ENCODE data around the gene SPOCK1.

The SPOCK1 gene

DNA sequence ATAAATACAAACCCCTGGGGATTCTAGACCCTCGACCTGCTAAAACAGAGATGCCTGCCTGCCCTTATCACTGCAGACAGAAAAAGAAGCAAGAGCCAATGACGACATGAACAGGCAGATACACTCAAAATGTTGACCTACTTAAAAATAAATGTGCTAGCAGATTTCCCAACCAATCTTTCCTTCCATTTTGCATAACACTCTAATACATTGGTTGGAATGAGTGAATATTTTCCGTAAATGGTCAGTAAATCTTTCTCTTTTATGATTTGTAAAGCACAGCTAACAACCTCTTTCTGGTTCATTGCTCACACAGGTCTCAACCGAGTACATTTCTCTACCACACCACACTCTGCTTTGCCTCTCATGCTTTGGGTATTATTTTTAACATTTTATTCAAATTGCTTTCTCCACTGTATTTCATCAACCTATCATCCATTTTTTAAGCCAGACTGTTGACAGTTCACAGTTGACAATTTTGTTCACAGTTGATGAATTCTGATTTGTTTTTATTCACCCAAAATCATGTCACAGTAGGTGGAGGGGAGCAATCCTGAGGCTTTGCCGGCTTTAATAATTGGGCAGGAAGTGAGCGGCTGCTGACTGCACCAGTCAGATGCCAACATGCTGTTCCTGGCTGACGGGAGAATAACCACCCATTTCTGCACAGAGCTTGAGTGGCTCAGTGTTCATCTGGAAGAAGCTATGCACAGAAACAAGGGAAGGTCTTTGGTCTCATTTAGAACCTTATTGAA lies 426.6 kb downstream of the SPOCK1 start:
- Histone ChIP-seq H3K9ac (ENCODE audit: low read depth, low read length) (no peak overlapping the region), H3K36me3 (ENCODE audit: insufficient read depth, low read length) (no peaks in the 10 kb centered on the region), H3K9me3 (ENCODE audit: control insufficient read depth, insufficient read depth, low read length) (no peaks in the 10 kb centered on the region), H3K4me1 (ENCODE audit: insufficient read depth, low read length) (no peaks in the 10 kb centered on the region; the same call in 1 of the 2 replicates)

DNA sequence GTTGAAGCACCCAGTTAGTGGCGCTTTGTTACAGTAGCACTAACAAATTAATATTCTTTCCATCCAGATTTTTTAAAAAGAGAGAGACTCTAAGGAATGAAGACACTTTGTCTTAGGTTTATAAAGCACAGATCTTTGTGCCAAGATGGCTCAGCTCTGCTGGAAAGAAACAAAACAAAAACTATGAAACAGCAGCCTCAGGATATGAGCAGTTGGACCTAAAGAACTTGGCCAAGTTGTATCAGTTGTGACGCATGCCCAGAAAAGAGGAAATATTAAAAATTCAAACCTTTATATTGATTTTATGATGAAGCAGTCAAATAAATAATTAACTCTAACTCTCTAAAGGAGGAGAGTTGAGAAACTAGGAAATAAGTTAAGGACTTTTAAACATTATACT lies 427.2 kb downstream of the SPOCK1 start:
- H3K9me3 ChIP-seq (ENCODE audit: control insufficient read depth, insufficient read depth, low read length), result no peaks in the 10 kb centered on the region
- H3K36me3 ChIP-seq (ENCODE audit: insufficient read depth, low read length), result no peaks in the 10 kb centered on the region
- no peaks in the 10 kb centered on the region; the same call in 1 of the 2 replicates for H3K4me1 ChIP-seq (ENCODE audit: insufficient read depth, low read length)
- H3K9ac ChIP-seq (ENCODE audit: low read depth, low read length), result no peak overlapping the region

DNA sequence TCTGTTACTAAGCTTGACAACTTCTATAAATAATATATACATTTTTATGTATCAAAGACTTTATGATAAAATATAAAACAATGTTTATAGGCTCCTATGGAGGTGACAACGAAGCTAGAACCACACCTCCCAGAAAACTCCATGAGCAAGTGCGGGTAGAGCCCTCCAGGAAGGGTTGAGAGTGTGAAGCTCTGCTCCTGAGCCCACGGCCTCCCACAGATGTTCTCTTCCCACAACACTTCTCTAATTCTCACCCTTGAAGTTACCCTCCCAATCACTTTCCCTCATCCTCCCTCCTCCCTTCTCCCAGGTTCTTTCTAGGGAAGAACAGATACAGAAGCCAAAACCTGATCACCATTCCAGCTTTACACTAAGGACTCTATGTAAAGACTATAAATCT lies 427.6 kb downstream of the SPOCK1 start:
- Histone ChIP-seq H3K36me3 (ENCODE audit: insufficient read depth, low read length) (no peaks in the 10 kb centered on the region), H3K9ac (ENCODE audit: low read depth, low read length) (no peak overlapping the region), H3K4me1 (ENCODE audit: insufficient read depth, low read length) (no peaks in the 10 kb centered on the region; the same call in 1 of the 2 replicates), H3K9me3 (ENCODE audit: control insufficient read depth, insufficient read depth, low read length) (no peaks in the 10 kb centered on the region)

DNA sequence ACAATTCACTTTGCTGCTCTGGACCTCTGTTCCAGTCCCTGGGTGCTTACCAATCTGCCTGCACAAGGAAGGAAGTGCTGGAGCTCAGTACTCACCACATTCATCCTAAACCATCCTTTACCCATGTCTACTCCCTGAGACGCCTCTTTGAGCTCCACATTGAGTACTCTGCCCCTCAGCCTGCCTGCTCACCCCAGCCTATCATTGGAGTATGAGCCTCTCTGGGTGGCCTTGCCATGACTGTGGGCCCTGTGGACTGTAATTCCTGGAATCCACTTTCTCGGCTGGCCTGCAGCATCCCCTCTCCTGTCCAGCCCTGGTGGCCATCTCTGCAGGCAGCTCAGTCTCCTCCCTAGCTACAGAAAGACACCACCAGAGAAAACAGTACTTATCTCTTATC lies 428.6 kb downstream of the SPOCK1 start:
- H3K4me1 ChIP-seq (ENCODE audit: insufficient read depth, low read length), result no peaks in the 10 kb centered on the region; the same call in 1 of the 2 replicates

DNA sequence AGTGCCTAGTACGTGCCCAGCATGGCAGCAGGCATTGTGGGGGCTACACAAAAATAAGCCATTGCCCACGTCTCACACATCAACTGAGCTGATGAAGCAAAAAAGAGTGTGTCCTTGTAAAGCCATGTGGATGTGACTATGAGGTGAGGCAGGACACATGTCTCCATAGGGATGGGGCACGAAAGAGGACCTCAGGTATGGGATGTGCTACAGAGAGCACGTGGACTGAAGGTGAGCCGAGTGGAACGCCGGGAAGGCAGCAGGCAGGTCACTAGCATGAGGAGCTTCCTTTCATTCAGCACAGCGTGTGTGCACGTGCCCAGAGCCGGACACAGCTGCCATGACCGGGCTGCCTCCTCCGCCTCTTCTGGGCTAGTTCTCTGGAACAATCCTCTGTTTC lies 429.8 kb downstream of the SPOCK1 start:
- no peak overlapping the region for H3K9ac ChIP-seq (ENCODE audit: low read depth, low read length)
- H3K9me3 ChIP-seq (ENCODE audit: control insufficient read depth, insufficient read depth, low read length), result no peaks in the 10 kb centered on the region
- no peaks in the 10 kb centered on the region for H3K36me3 ChIP-seq (ENCODE audit: insufficient read depth, low read length)
- no peaks in the 10 kb centered on the region for H3K4me1 ChIP-seq (ENCODE audit: insufficient read depth, low read length)

More for the DNA sequence above, 428.6 kb downstream of the SPOCK1 start:
- no peak overlapping the region for H3K9ac ChIP-seq (ENCODE audit: low read depth, low read length)
- H3K9me3 ChIP-seq (ENCODE audit: control insufficient read depth, insufficient read depth, low read length), result no peaks in the 10 kb centered on the region
- H3K36me3 ChIP-seq (ENCODE audit: insufficient read depth, low read length), result no peaks in the 10 kb centered on the region

DNA sequence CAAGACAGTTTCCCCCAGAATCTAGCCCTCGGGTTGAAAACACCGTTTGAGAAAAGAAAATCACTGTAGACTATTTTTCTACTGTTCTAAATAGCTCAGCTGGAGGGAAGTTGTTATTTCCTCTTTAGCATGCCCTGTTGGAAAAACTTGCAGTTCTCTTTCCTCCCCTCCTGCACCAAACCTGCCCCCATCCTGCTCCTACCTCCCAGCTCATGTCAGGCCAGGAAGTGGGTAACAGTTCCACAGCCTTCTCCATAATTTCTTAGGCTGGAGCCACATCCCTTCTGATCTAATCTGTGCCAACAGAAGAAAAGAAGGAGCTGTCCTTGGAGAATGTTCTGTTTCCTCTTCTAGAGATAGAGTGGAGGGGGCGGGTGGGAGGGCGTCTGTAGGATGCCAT lies 437.7 kb downstream of the SPOCK1 start:
- Histone ChIP-seq H3K36me3 (ENCODE audit: insufficient read depth, low read length) (no peaks in the 10 kb centered on the region), H3K9ac (ENCODE audit: low read depth, low read length) (no peak overlapping the region), H3K9me3 (ENCODE audit: control insufficient read depth, insufficient read depth, low read length) (no peaks in the 10 kb centered on the region), H3K4me1 (ENCODE audit: insufficient read depth, low read length) (no peaks in the 10 kb centered on the region)

DNA sequence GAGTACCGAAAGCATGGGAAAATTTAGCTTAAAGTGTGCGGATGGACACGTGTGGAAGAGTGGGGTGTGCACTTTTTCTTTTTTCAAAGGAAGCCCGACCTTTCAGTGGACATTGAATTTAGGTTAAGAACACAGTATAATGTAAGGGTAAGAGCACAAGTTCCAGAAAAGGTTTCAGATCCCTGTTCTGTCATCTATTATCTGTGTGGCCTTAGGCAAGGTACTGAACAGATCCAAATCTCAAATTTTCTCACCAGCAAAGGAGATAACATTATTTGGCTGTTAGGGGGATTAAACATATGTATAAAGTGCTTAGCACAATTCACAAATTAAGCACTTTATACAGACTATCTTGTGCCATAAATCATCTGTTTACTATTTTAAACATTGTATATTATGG lies 441.0 kb downstream of the SPOCK1 start:
- Histone ChIP-seq H3K4me1 (ENCODE audit: insufficient read depth, low read length) (no peaks in the 10 kb centered on the region), H3K9me3 (ENCODE audit: control insufficient read depth, insufficient read depth, low read length) (no peaks in the 10 kb centered on the region), H3K36me3 (ENCODE audit: insufficient read depth, low read length) (no peaks in the 10 kb centered on the region), H3K9ac (ENCODE audit: low read depth, low read length) (no peak overlapping the region)

DNA sequence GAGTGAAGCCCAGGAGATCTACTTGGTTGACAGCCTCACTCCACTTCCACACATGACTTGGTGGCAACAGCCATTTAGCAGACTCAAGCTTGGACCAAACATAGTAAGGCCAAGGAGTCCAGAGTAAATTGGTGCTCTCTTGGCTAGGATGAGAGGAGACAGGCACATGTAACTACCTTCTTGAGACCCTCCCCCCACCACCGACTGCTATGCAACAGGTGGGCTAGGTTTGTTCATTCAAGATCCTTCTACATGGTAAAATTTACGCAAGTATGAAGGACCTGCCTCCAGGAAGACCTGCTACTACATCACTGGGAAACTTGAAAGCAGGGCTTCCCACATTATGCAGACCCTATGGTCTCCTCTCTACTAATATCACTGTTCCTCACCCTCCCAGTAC lies 442.4 kb downstream of the SPOCK1 start:
- no peak overlapping the region for H3K9ac ChIP-seq (ENCODE audit: low read depth, low read length)
- H3K36me3 ChIP-seq (ENCODE audit: insufficient read depth, low read length), result no peaks in the 10 kb centered on the region
- no peaks in the 10 kb centered on the region for H3K9me3 ChIP-seq (ENCODE audit: control insufficient read depth, insufficient read depth, low read length)
- H3K4me1 ChIP-seq (ENCODE audit: insufficient read depth, low read length), result no peaks in the 10 kb centered on the region

DNA sequence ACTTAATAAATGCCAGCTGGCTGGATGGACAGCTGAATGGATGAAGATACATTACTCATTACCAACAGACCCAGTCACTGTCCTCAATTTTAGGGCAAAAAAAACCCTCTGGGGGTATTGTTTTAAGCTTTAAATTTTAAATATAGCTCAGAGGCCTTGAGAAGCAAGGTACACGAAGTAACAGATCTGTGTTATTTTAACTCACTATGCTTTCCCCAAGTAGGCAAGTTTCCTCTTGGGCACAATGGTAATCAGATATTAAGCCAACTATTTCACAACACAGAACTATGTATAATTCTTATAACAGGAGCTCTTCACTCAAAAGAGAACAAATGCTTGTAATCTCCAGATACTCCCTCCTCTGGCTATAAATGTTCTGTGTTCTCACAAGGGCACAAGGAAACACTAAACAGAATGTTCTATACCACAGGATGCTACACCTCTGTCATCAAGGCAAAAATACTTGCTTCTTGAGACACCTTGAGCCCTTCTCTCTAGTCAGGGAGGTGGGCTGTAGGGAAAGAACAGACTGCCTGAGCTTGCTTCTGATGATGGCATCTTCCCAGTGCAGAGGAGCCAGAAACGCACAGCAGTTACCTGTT lies 443.8 kb downstream of the SPOCK1 start:
- no peak overlapping the region for H3K9ac ChIP-seq (ENCODE audit: low read depth, low read length)
- H3K9me3 ChIP-seq (ENCODE audit: control insufficient read depth, insufficient read depth, low read length), result no peaks in the 10 kb centered on the region
- H3K4me1 ChIP-seq (ENCODE audit: insufficient read depth, low read length), result no peaks in the 10 kb centered on the region; the same call in 1 of the 2 replicates
- no peaks in the 10 kb centered on the region for H3K36me3 ChIP-seq (ENCODE audit: insufficient read depth, low read length)

DNA sequence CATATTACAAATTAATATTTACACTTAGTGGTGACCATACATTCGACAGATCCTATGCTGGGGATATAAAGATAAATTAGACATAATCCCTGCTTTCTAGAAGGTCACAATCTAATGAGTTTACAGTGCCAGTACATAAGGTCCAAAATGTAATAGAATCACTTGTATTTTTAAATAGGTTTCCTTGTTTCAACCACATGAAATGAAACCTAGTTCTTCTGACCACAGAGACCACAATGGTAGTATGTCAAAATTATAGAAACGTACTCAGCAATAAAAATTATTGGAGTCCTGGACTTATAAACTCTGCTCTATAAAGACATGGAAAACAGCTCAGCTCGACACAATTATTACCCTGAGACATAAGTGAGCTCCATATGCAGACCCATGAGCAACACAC lies 444.3 kb downstream of the SPOCK1 start:
- Histone ChIP-seq H3K9ac (ENCODE audit: low read depth, low read length) (no peak overlapping the region), H3K9me3 (ENCODE audit: control insufficient read depth, insufficient read depth, low read length) (no peaks in the 10 kb centered on the region), H3K36me3 (ENCODE audit: insufficient read depth, low read length) (no peaks in the 10 kb centered on the region), H3K4me1 (ENCODE audit: insufficient read depth, low read length) (no peaks in the 10 kb centered on the region; the same call in 1 of the 2 replicates)

DNA sequence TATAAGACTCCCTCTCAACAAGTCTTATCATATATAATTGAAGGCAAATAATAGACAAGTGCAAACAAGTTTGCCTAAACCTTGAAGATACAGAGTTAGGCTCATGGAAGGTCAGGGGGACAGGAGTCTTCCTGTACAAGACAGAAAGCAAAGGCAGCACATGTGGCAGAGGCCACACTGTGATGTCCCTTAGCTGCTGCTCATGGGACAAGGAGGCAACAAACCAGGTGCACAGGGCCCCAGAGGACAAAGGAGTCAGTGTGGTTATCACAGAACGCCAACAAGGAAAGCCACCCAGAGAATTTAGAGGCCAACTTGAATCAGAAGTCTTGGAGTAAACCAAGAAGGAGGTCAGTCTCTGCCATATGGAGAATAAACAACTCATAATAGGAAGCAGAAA lies 444.8 kb downstream of the SPOCK1 start:
- no peaks in the 10 kb centered on the region for H3K36me3 ChIP-seq (ENCODE audit: insufficient read depth, low read length)
- H3K9me3 ChIP-seq (ENCODE audit: control insufficient read depth, insufficient read depth, low read length), result no peaks in the 10 kb centered on the region
- H3K9ac ChIP-seq (ENCODE audit: low read depth, low read length), result no peak overlapping the region
- H3K4me1 ChIP-seq (ENCODE audit: insufficient read depth, low read length), result no peaks in the 10 kb centered on the region; the same call in 1 of the 2 replicates

DNA sequence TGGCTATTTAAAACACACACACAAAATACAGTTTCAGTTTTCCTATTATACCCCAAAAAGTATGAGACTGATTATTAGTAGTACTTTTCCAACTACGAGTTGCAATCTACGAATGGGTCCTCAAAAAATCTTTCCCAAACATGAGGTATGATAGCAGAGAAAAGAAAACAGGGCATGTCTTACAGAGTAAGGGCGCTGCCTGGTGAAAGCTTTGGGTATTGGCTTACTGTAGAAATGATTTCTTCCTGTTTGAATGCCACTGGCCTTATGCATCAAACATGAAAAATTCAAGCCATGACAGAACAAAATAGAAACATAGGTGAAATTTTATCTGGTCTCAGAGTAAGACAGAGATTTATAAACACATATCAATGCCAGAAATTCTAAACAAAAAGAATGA lies 448.0 kb downstream of the SPOCK1 start:
- Histone ChIP-seq H3K36me3 (ENCODE audit: insufficient read depth, low read length) (no peaks in the 10 kb centered on the region), H3K4me1 (ENCODE audit: insufficient read depth, low read length) (no peaks in the 10 kb centered on the region; the same call in 1 of the 2 replicates), H3K9me3 (ENCODE audit: control insufficient read depth, insufficient read depth, low read length) (no peaks in the 10 kb centered on the region), H3K9ac (ENCODE audit: low read depth, low read length) (no peak overlapping the region)

DNA sequence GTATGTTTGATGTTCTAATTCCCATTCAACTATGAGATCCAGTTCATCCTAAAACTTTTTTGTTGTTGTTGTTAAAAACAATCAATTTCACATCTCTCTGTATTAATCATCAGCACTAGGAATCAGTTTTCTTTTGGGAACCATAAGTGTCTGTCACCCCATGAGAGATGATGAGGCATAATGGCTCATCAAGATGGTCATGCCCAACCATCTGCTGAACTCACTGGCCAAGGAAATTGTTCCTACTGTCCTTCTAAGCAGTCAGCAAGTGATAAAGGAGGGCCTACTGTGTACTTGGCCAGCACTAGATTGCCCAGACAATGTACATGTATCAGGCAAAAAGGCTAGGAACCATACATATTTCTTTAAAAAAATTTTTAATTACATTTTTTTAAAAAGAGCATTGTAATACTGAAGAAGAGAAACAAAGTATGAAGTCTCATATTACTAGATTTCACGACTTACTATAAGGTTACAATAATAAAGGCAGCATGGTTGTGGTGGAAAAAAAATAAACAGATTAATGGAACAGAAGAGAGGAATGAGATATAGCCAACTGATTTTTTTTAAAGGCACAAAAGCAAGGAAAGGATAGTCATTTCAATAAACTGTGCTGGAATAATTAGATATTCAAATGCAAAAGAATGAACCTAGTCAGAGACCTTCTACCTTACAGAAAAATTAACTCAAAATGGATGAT lies 458.3 kb downstream of the SPOCK1 start:
- Histone ChIP-seq H3K9me3 (ENCODE audit: control insufficient read depth, insufficient read depth, low read length) (peaks cover 3% of the 10 kb centered on the region; the same call in 1 of the 2 replicates), H3K4me1 (ENCODE audit: insufficient read depth, low read length) (peaks cover 17% of the 10 kb centered on the region), H3K9ac (ENCODE audit: low read depth, low read length) (no peak overlapping the region), H3K36me3 (ENCODE audit: insufficient read depth, low read length) (no peaks in the 10 kb centered on the region)

DNA sequence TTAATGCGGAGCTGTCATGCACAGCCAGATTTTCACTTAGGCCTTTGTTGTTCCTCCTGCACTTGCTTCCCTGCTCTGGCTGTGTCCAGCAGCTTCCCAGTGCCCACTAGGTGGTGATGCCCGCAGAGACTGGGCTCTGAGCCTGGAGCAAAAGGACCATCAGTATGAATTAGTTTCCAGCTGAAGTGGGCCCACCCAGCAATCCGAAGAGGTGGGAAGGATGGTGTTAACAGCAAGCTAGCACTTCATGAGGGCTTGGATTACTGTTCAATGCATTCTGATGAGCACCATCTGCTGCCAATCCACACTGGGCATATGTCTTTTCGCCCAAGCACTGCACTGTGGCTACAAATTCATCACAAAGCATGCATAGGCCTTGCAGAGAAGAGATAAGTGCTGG lies 459.1 kb downstream of the SPOCK1 start:
- peaks cover 25% of the 10 kb centered on the region for H3K4me1 ChIP-seq (ENCODE audit: insufficient read depth, low read length)
- H3K9me3 ChIP-seq (ENCODE audit: control insufficient read depth, insufficient read depth, low read length), result peaks cover 3% of the 10 kb centered on the region; the same call in 1 of the 2 replicates
- H3K36me3 ChIP-seq (ENCODE audit: insufficient read depth, low read length), result no peaks in the 10 kb centered on the region
- H3K9ac ChIP-seq (ENCODE audit: low read depth, low read length), result no peak overlapping the region

DNA sequence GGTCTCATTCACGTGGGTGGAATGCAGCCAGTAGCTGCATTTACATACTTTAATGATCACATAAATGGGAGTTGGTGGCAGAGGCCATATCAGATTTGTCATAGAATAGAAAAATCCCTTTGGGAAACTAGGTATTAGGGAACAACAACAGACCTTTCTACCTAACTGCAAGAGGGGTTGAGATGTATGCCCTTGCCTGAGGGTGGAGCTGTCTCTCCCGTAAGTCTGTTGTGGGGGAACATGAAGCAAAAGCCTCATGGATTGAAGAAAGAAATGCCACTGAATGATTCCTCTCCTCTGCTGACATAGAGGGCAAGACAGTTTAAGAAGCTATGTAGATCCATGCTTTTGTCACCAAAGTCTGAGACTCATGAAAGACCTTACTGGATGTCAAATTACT lies 461.3 kb downstream of the SPOCK1 start:
- peaks cover 30% of the 10 kb centered on the region for H3K4me1 ChIP-seq (ENCODE audit: insufficient read depth, low read length)
- no peaks in the 10 kb centered on the region for H3K36me3 ChIP-seq (ENCODE audit: insufficient read depth, low read length)
- H3K9me3 ChIP-seq (ENCODE audit: control insufficient read depth, insufficient read depth, low read length), result peaks cover 3% of the 10 kb centered on the region; the same call in 1 of the 2 replicates
- no peak overlapping the region for H3K9ac ChIP-seq (ENCODE audit: low read depth, low read length)
